Measurements from ENCODE around the gene SFSWAP.

SFSWAP gene

DNA sequence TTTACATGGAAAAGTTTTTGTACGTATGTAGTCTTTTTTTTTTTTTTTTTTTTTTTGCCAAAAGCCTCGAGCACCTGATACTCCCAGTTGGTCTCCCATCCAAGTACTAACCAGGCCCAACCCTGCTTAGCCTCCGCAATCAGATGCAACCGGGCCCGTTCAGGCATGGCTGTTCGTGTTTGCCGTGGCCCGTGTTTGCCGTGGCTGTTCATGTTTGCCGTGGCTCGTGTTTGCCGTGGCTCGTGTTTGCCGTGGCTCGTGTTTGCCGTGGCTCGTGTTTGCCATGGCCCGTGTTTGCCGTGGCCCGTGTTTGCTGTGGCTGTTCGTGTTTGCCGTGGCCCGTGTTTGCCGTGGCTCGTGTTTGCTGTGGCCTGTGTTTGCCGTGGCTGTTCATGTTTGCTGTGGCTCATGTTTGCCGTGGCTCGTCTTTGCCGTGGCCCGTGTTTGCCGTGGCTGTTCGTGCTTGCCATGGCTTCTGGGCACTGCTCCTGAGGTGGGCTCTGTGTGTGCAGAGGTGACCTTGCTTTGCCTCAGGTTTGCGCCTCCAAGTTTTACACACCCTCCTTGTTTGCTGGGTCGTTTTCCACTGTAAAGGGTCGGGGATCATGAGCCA lies 90.5 kb downstream of the SFSWAP start:
- TF ChIP-seq POLR2AphosphoS5 (IDR thresholded peaks at IDR 0.05; ENCODE audit: low read depth, low read length) (no peak), FOXP2 (optimal IDR thresholded peaks at IDR 0.05; ENCODE audit: borderline replicate concordance, extremely low read depth, extremely low read length, insufficient read depth) (no peak), TAF1 (IDR thresholded peaks at IDR 0.05; ENCODE audit: borderline replicate concordance, insufficient read depth, low read length) (no peak), SIN3A (IDR thresholded peaks at IDR 0.05; ENCODE audit: borderline replicate concordance, insufficient read depth, low read length) (no peak), REST (IDR thresholded peaks at IDR 0.05; ENCODE audit: insufficient read depth in 1 of 2, low read depth in 2 of 2, low read length in 2 of 2) (no peak)

DNA sequence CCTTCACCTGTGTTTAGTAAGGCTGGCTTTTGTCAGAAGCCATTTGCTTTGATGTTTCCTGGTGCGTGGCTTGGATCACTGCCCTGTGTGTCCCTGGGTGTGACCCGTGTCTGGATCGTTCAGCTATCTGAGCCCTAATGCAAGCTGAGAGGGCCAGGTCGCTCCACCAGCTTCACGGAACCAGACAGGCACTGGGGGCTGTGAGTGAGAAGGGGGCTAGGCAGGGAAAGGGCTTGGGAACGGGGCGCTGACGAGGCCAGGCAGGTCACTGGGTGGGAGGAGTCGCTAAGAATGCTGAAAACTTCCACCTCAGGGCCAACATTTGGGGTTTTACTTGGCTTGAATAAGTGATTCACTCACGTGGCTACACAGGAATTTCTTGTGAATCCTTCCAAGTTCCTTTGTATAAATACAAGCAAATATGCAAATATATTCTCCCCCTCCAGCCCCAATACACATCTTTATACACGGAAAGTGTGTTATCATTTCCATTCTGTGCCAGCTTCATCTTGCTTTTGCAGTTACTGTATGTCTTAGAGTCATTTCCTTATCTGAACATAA lies 93.2 kb downstream of the SFSWAP start:
- no peak for TF ChIP-seq POLR2AphosphoS5 (IDR thresholded peaks at IDR 0.05; ENCODE audit: low read depth, low read length)
- no peak for TF ChIP-seq REST (IDR thresholded peaks at IDR 0.05; ENCODE audit: insufficient read depth in 1 of 2, low read depth in 2 of 2, low read length in 2 of 2)
- no peak for TF ChIP-seq TAF1 (IDR thresholded peaks at IDR 0.05; ENCODE audit: borderline replicate concordance, insufficient read depth, low read length)
- TF ChIP-seq FOXP2 (optimal IDR thresholded peaks at IDR 0.05; ENCODE audit: borderline replicate concordance, extremely low read depth, extremely low read length, insufficient read depth): no peak
- TF ChIP-seq SIN3A (IDR thresholded peaks at IDR 0.05; ENCODE audit: borderline replicate concordance, insufficient read depth, low read length): no peak

DNA sequence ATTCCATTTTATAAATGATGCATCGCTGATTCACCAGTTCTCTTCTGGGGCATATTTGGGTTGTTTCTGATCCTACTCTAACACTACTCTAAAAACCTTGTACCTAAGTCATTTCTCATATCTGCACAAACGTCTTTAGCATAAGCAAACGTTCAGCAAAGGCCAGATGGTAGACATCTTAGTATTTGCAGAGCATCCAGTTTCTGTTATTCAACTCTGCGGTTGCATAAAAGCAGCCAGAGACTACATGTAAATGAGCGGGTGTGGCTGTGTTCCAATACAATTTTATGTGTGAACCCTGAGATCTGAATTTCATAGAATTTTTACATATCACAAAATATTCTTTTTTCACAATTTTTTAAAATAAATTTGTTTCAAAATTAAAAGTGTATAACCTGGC lies 94.5 kb downstream of the SFSWAP start:
- TF ChIP-seq TAF1 (IDR thresholded peaks at IDR 0.05; ENCODE audit: borderline replicate concordance, insufficient read depth, low read length) (no peak), SIN3A (IDR thresholded peaks at IDR 0.05; ENCODE audit: borderline replicate concordance, insufficient read depth, low read length) (no peak), FOXP2 (optimal IDR thresholded peaks at IDR 0.05; ENCODE audit: borderline replicate concordance, extremely low read depth, extremely low read length, insufficient read depth) (no peak), POLR2AphosphoS5 (IDR thresholded peaks at IDR 0.05; ENCODE audit: low read depth, low read length) (no peak), REST (IDR thresholded peaks at IDR 0.05; ENCODE audit: insufficient read depth in 1 of 2, low read depth in 2 of 2, low read length in 2 of 2) (no peak)

DNA sequence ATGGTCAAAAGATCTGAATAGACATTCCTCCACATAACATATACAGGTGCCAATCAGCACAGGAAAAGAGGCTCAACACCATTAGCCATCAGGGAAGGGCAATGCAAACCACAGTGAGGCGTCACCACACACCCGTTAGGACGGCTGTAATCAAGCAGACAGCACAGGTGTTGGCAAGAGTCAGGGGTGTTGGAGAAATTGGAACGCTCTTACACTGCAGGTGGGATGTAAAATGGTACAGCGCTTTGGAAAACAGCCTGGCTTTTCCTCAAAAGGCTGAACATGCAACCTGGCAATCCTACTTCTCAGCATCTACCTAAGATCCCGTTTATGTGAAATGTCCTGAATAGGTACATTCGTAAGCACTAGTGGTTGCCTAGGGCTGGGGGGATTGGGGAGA lies 95.8 kb downstream of the SFSWAP start:
- no peak for TF ChIP-seq SIN3A (IDR thresholded peaks at IDR 0.05; ENCODE audit: borderline replicate concordance, insufficient read depth, low read length)
- TF ChIP-seq POLR2AphosphoS5 (IDR thresholded peaks at IDR 0.05; ENCODE audit: low read depth, low read length): no peak
- no peak for TF ChIP-seq FOXP2 (optimal IDR thresholded peaks at IDR 0.05; ENCODE audit: borderline replicate concordance, extremely low read depth, extremely low read length, insufficient read depth)

GRCh38 chr12:131808744-131809371 lies 98.0 kb downstream of the SFSWAP start:
- no peak for TF ChIP-seq TAF1 (IDR thresholded peaks at IDR 0.05; ENCODE audit: borderline replicate concordance, insufficient read depth, low read length)
- TF ChIP-seq POLR2AphosphoS5 (IDR thresholded peaks at IDR 0.05; ENCODE audit: low read depth, low read length): no peak
- TF ChIP-seq FOXP2 (optimal IDR thresholded peaks at IDR 0.05; ENCODE audit: borderline replicate concordance, extremely low read depth, extremely low read length, insufficient read depth): no peak
- TF ChIP-seq REST (IDR thresholded peaks at IDR 0.05; ENCODE audit: insufficient read depth in 1 of 2, low read depth in 2 of 2, low read length in 2 of 2): no peak
- TF ChIP-seq SIN3A (IDR thresholded peaks at IDR 0.05; ENCODE audit: borderline replicate concordance, insufficient read depth, low read length): no peak
